NCI-H128 (cell line): Measurements from ENCODE around the gene GRM4.
"Not testable (repeated sequence)": the region's sequence is repeated elsewhere in the genome, so short reads cannot be mapped to it uniquely, and the experiment has no call there.

Experiments used
- DNase-seq: peaks from one replicate; lab custom pipeline; 2025; ENCODE audit not compliant: unreplicated experiment; lab: John Stamatoyannopoulos, UW

The GRM4 gene

GRCh38 chr6:34146021-34146782 is at the start of gene GRM4:
Gene GRM4, minus strand, starts transcription at chr6:34146087. Its CDS starts 12,591 bp downstream, at chr6:34133496.
- no peak for DNase-seq

GRCh38 chr6:34194772-34195171 is 48.9 kb upstream of the GRM4 start:
- DNase-seq: no peak

- DNase-seq: no peak
Measured at GRCh38 chr6:34190504-34191122, 44.7 kb upstream of the GRM4 start.

- DNase-seq: no peak
Measured at GRCh38 chr6:34189806-34190503, 44.1 kb upstream of the GRM4 start.

- not testable (repeated sequence) for DNase-seq
Measured at GRCh38 chr6:34184726-34185125, 38.8 kb upstream of the GRM4 start.

GRCh38 chr6:34182751-34183531 is 37.1 kb upstream of the GRM4 start:
- DNase-seq: no peak

GRCh38 chr6:34181908-34182307 is 36.0 kb upstream of the GRM4 start:
- DNase-seq: no peak

GRCh38 chr6:34179106-34179720 is 33.3 kb upstream of the GRM4 start:
- no peak for DNase-seq

- no peak for DNase-seq
Measured at GRCh38 chr6:34178357-34179105, 32.6 kb upstream of the GRM4 start.

GRCh38 chr6:34177181-34177591 is 31.3 kb upstream of the GRM4 start:
- DNase-seq: no peak

GRCh38 chr6:34176261-34177031 is 30.6 kb upstream of the GRM4 start:
- DNase-seq: no peak

- no peak for DNase-seq
Measured at GRCh38 chr6:34174846-34175399, 29.0 kb upstream of the GRM4 start.

GRCh38 chr6:34172961-34173775 is 27.3 kb upstream of the GRM4 start:
- DNase-seq: no peak

- no peak for DNase-seq
Measured at GRCh38 chr6:34170346-34170745, 24.5 kb upstream of the GRM4 start.

- DNase-seq: no peak
Measured at GRCh38 chr6:34169897-34170296, 24.0 kb upstream of the GRM4 start.

GRCh38 chr6:34161857-34162515 is 16.1 kb upstream of the GRM4 start:
- DNase-seq: no peak

GRCh38 chr6:34159844-34160243 is 14.0 kb upstream of the GRM4 start:
- no peak for DNase-seq

- no peak for DNase-seq
Measured at GRCh38 chr6:34158876-34159275, 13.0 kb upstream of the GRM4 start.
